ENCODE results near the gene GKN2.

The GKN2 gene

GRCh38 chr2:68936889-68937288, 15.8 kb downstream of the GKN2 start:
- TF ChIP-seq CTCF (IDR thresholded peaks at IDR 0.05; ENCODE audit: control insufficient read depth, extremely low read depth, insufficient read depth) = no peak
- no peak overlapping the region for H3K4me3 ChIP-seq (ENCODE audit: low read depth, low read length)
- no peak for DNase-seq (ENCODE audit: low read depth)

GRCh38 chr2:68936427-68936826, 16.3 kb downstream of the GKN2 start:
- no peak overlapping the region for H3K4me3 ChIP-seq (ENCODE audit: low read depth, low read length)
- no peak for TF ChIP-seq CTCF (IDR thresholded peaks at IDR 0.05; ENCODE audit: control insufficient read depth, extremely low read depth, insufficient read depth)
- DNase-seq (ENCODE audit: low read depth) = no peak

- H3K4me3 ChIP-seq (ENCODE audit: low read depth, low read length) = no peak overlapping the region
- no peak for TF ChIP-seq CTCF (IDR thresholded peaks at IDR 0.05; ENCODE audit: control insufficient read depth, extremely low read depth, insufficient read depth)
- no peak for DNase-seq (ENCODE audit: low read depth)
Observed at GRCh38 chr2:68935471-68935870, 17.2 kb downstream of the GKN2 start.

- H3K4me3 ChIP-seq (ENCODE audit: low read depth, low read length) = no peak overlapping the region
- TF ChIP-seq CTCF (IDR thresholded peaks at IDR 0.05; ENCODE audit: control insufficient read depth, extremely low read depth, insufficient read depth) = no peak
- no peak for DNase-seq (ENCODE audit: low read depth)
Observed at GRCh38 chr2:68934021-68934420, 18.7 kb downstream of the GKN2 start.

GRCh38 chr2:68932402-68932801, 20.3 kb downstream of the GKN2 start:
- no peak for TF ChIP-seq CTCF (IDR thresholded peaks at IDR 0.05; ENCODE audit: control insufficient read depth, extremely low read depth, insufficient read depth)
- no peak overlapping the region for H3K4me3 ChIP-seq (ENCODE audit: low read depth, low read length)
- no peak for DNase-seq (ENCODE audit: low read depth)

- TF ChIP-seq CTCF (IDR thresholded peaks at IDR 0.05; ENCODE audit: control insufficient read depth, extremely low read depth, insufficient read depth) = no peak
- DNase-seq (ENCODE audit: low read depth) = no peak
- H3K4me3 ChIP-seq (ENCODE audit: low read depth, low read length) = no peak overlapping the region
Observed at GRCh38 chr2:68931799-68932198, 20.9 kb downstream of the GKN2 start.

- no peak for TF ChIP-seq CTCF (IDR thresholded peaks at IDR 0.05; ENCODE audit: control insufficient read depth, extremely low read depth, insufficient read depth)
- DNase-seq (ENCODE audit: low read depth) = no peak
Observed at GRCh38 chr2:68931149-68931711, 21.5 kb downstream of the GKN2 start.

More at GRCh38 chr2:68931149-68931711, 21.5 kb downstream of the GKN2 start:
- H3K4me3 ChIP-seq (ENCODE audit: low read depth, low read length) = no peak overlapping the region
